ENCODE measurements around the gene VPS16. TPM values are rescaled to one million over a fixed set of nuclear protein-coding genes. Genes with fewer than 3 reads are reported as not detected.

Gene VPS16
- total RNA-seq, 3 donors from 2014 or later (not counting 1 experiment from before 2014, with no cell fraction given): 108 to 118 (median 109) TPM

- H3K4me3 ChIP-seq (ENCODE audit: low read length): no peak overlapping the region
- no peak overlapping the region for H3K4me3 Mint-ChIP-seq
- peaks cover 3% of the 10 kb centered on the region for H3K36me3 ChIP-seq (ENCODE audit: control insufficient read depth, insufficient read depth, low read length)
- 97% methylated on average over 5 of the region's 6 CpGs for whole genome bisulfite sequencing (ENCODE audit: insufficient coverage)
- H3K27ac Mint-ChIP-seq: no peak overlapping the region
- H3K9me3 ChIP-seq (ENCODE audit: control insufficient read depth, insufficient read depth, low read length): no peaks in the 10 kb centered on the region
- TF ChIP-seq CTCF (IDR thresholded peaks at IDR 0.05): no peak
- H3K27me3 Mint-ChIP-seq (ENCODE audit: low read depth in 2 of 2): no peaks in the 10 kb centered on the region
- intact Hi-C loops (cut with micrococcal nuclease): no loop called here
- peaks cover 14 to 36% of the 10 kb centered on the region in 2 donors for H3K4me1 Mint-ChIP-seq
- no peaks in the 10 kb centered on the region for H3K36me3 Mint-ChIP-seq
- H3K27me3 ChIP-seq (ENCODE audit: control insufficient read depth, insufficient read depth, low read length): no peaks in the 10 kb centered on the region
- no peak overlapping the region for H3K27ac ChIP-seq (ENCODE audit: low read length)
- DNase-seq (no peak), ATAC-seq (no peak)
- H3K4me1 ChIP-seq (ENCODE audit: control insufficient read depth, insufficient read depth, low read length): peaks cover 26% of the 10 kb centered on the region
- no peaks in the 10 kb centered on the region for H3K9me3 Mint-ChIP-seq
Measured at GRCh38 chr20:2837221-2837960, 3.2 kb upstream of the VPS16 start.

GRCh38 chr20:2838170-2838797 is 2.3 kb upstream of the VPS16 start:
- no peaks in the 10 kb centered on the region for H3K9me3 Mint-ChIP-seq
- H3K27ac Mint-ChIP-seq: no peak overlapping the region
- TF ChIP-seq CTCF (IDR thresholded peaks at IDR 0.05): no peak
- peaks cover 26% of the 10 kb centered on the region for H3K4me1 ChIP-seq (ENCODE audit: control insufficient read depth, insufficient read depth, low read length)
- WGBS (ENCODE audit: insufficient coverage): 94% methylated on average over 19 of the region's 19 CpGs
- H3K9me3 ChIP-seq (ENCODE audit: control insufficient read depth, insufficient read depth, low read length): no peaks in the 10 kb centered on the region
- peaks cover 14 to 36% of the 10 kb centered on the region in 2 donors for H3K4me1 Mint-ChIP-seq
- ATAC-seq (no peak), DNase-seq (no peak)
- no peaks in the 10 kb centered on the region for H3K36me3 Mint-ChIP-seq
- intact Hi-C loops (cut with micrococcal nuclease): no loop called here
- no peaks in the 10 kb centered on the region for H3K27me3 Mint-ChIP-seq (ENCODE audit: low read depth in 2 of 2)
- no peak overlapping the region for H3K27ac ChIP-seq (ENCODE audit: low read length)
- no peak overlapping the region for H3K4me3 ChIP-seq (ENCODE audit: low read length)
- H3K27me3 ChIP-seq (ENCODE audit: control insufficient read depth, insufficient read depth, low read length): no peaks in the 10 kb centered on the region
- peaks cover 3% of the 10 kb centered on the region for H3K36me3 ChIP-seq (ENCODE audit: control insufficient read depth, insufficient read depth, low read length)
- H3K4me3 Mint-ChIP-seq: peak overlapping the region; percentile 52

GRCh38 chr20:2838847-2839671 is 1.5 kb upstream of the VPS16 start:
- peaks cover 26% of the 10 kb centered on the region for H3K4me1 ChIP-seq (ENCODE audit: control insufficient read depth, insufficient read depth, low read length)
- Mint-ChIP-seq H3K9me3 (no peaks in the 10 kb centered on the region), H3K4me3 (peak overlapping the region; percentile 86), H3K27me3 (ENCODE audit: low read depth in 2 of 2) (no peaks in the 10 kb centered on the region), H3K4me1 (peaks cover 21 to 43% of the 10 kb centered on the region in 2 donors), H3K36me3 (no peaks in the 10 kb centered on the region), H3K27ac (peak overlapping the region; percentile 81 to 95)
- H3K9me3 ChIP-seq (ENCODE audit: control insufficient read depth, insufficient read depth, low read length): no peaks in the 10 kb centered on the region
- ATAC-seq (no peak), DNase-seq (no peak)
- no peak overlapping the region for H3K4me3 ChIP-seq (ENCODE audit: low read length)
- intact Hi-C loops (cut with micrococcal nuclease): no loop called here
- 98% methylated on average over 15 of the region's 15 CpGs for WGBS (ENCODE audit: insufficient coverage)
- no peaks in the 10 kb centered on the region for H3K27me3 ChIP-seq (ENCODE audit: control insufficient read depth, insufficient read depth, low read length)
- peaks cover 7% of the 10 kb centered on the region for H3K36me3 ChIP-seq (ENCODE audit: control insufficient read depth, insufficient read depth, low read length)
- no peak for TF ChIP-seq CTCF (IDR thresholded peaks at IDR 0.05)
- H3K27ac ChIP-seq (ENCODE audit: low read length): no peak overlapping the region
